Raji (cell line): Measurements from ENCODE around the gene ADGRF5.

Source experiments
- POLR2A ChIP-seq: IDR thresholded peaks from 2 replicates; pipeline ENCODE4 v1.6.1; 2011; ENCODE audit warnings: low read depth, low read length, control low read depth; ENCODE audit not compliant: insufficient read depth

ADGRF5 gene

DNA sequence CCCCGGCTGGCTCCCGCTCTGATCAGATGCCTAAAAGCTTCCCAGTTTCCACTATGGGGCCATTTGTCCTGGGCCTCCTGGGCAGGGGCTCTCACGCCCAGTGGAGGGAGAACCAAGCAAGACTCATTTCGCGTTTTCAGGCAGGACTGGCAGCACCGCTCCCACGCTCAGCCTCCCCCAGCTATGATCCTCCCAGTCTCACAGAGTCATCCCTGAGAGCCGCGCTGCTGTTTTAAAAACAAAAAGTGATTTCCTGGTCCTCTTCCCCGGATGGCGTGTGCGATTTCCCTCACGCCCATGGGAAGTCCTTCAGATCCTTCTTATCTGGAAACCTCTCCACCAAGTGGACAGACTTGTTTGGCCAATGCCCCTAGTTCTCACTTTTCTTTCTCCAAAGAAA is at the start of gene ADGRF5:
TSS of gene ADGRF5 (minus strand) at position 208 of the 400 bp plus-strand sequence. CDS start 15,176 bp downstream, outside the sequence.
- no peak for TF ChIP-seq POLR2A

GRCh38 chr6:46969206-46969605 is 47.5 kb upstream of the ADGRF5 start:
- TF ChIP-seq POLR2A: no peak

DNA sequence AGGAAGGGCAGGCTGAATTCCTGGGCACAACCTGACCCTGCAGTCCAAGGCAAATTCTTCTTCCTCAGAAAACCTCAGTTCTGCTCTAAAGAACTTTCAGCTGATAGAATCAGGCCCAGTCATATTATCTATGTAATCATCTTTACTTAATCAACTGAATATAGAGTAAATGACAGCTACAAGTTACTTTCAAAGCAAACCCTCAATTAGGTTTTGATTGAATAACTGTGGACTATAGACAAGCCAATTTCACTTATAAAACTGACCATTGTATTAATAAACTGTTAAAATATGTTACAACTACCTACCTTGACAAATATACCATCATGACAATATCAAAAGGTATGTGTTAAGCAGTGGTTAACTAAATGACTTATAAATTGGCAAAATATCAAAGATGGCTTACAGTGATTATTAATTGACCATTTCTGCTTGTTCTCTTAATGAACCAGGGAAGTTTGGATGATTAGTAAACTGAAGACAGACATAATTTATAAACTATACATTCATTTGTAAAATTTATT is 46.1 kb upstream of the ADGRF5 start:
- no peak for TF ChIP-seq POLR2A

GRCh38 chr6:46964716-46965519 is 43.2 kb upstream of the ADGRF5 start:
- no peak for TF ChIP-seq POLR2A

GRCh38 chr6:46963626-46964025 is 41.9 kb upstream of the ADGRF5 start:
- TF ChIP-seq POLR2A: no peak

DNA sequence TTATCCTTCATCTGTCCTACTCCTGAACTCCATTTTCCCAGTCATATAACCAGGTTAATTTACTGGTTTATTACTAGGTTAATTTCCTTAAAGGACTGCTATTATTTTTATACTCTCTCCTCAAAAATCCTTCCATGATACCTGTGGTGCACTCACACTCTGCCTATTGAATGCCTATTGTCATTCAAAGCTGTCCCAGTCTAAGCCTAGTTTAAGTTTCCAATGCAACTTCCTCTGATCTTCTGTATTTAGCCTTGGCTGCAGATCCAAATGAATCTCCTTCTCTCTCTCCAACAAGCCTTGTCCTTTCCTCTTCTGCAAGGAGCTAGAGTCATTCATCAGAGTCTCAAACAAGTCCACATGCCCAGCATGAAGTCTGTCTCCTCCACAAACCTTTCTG is 41.3 kb upstream of the ADGRF5 start:
- no peak for TF ChIP-seq POLR2A

DNA sequence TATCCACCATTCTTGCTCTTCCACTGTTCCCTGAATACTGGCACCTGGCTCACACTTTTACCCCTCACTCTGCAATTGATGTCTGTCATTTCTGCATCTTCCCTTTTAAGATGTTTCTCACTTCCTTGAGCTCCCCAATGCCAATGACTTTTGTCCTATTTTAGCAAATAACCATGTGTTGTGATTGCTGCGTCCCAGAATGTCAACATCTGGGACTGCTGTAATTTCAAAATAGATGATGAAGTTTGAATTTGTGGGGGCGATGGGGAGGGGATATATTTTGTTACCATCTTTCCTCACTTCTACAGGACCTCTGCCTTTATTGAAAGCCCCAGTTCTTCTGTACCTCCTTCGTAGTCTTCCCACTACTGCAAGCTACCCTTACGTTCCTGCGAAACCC is 40.0 kb upstream of the ADGRF5 start:
- TF ChIP-seq POLR2A: no peak

- TF ChIP-seq POLR2A: no peak
Observed at GRCh38 chr6:46961232-46961631, 39.5 kb upstream of the ADGRF5 start.

DNA sequence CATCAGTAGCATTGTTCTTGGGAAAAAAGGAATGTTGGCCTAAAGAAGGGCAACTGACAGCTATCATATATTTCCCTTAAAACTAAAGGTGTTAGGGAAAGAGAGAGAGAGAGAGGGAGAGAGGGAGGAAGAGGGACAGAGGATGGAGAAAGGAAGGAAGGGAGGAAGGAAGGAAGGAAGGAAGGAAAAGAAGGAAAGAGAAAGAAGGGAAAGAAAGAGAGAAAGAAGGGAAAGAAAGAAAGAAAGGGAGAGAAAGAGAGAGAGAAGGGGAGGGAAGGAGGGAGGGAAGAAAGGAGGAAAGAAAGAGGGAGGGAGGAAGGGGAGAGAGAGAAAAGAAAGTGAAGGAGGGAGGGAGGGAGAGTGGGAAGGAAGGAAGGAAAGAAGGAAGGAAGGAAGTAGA is 37.7 kb upstream of the ADGRF5 start:
- TF ChIP-seq POLR2A: no peak

DNA sequence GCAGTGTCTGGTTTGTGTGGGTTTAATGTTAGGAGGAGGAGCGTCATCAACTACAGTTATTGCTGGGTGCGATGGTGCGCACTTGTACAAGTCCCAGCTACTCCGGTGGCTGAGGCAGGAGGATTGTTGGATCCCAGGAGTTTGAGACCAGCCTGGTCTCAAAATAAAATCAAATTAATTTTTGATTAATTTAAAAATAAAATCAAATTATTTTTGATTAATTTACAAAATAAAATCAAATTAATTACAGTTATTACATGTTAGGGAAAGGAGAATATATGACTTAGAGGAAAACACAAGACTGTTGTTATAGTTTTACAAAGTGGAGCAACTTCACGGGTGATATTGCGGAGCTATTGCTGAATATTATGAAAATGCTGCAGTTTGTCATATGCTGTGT is 34.7 kb upstream of the ADGRF5 start:
- TF ChIP-seq POLR2A: no peak

DNA sequence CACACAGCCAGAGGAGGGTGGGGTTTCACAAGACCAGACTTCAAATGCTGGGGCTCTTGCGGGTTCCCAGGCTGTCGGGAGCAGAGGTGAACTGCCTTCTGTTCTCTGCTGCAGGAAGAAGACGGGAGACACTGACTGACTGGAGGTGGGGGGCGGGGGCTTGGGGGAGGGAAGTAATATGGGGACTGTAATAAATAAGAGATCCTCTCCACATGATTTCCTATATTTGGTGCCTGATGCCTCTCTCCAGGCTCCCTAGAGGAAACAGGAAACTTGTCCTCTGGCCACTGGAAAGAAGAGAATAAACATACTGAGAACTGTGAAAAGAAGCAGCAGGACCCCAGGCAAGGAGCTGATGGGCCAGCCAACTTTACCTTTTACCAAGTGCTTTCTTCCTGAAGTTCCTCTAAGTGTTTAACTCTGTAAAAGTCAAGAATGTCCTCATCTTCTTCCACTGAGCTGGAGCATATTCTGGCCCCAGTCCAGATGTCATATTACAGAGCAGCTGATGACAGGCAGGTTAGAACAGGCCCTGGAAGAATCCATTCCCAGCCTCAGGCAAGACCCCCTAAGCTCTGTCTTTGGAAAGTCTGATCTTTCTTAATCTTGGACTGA is 33.2 kb upstream of the ADGRF5 start:
- no peak for TF ChIP-seq POLR2A

- no peak for TF ChIP-seq POLR2A
Observed at GRCh38 chr6:46953921-46954320, 32.2 kb upstream of the ADGRF5 start.

GRCh38 chr6:46949632-46950280 is 28.0 kb upstream of the ADGRF5 start:
- TF ChIP-seq POLR2A: no peak

GRCh38 chr6:46948699-46949098 is 27.0 kb upstream of the ADGRF5 start:
- no peak for TF ChIP-seq POLR2A

GRCh38 chr6:46947497-46947896 is 25.8 kb upstream of the ADGRF5 start:
- TF ChIP-seq POLR2A: no peak
